GM19467 (cell line): ENCODE data around the gene XK.

ENCODE experiments used
- ATAC-seq: cut with Tn5 transposase; IDR thresholded peaks from one replicate; pipeline ENCODE4 v1.9.1; 2021; ENCODE audit warnings: mild to moderate bottlenecking, moderate library complexity; ENCODE audit not compliant: unreplicated experiment

The XK gene

GRCh38 chrX:37678574-37678973 lies 7.0 kb upstream of the XK start:
- ATAC-seq: no peak

- ATAC-seq: no peak
Measured at GRCh38 chrX:37679230-37679629, 6.4 kb upstream of the XK start.

GRCh38 chrX:37679888-37680287 lies 5.7 kb upstream of the XK start:
- ATAC-seq: no peak

- no peak for ATAC-seq
Measured at GRCh38 chrX:37684426-37684825, 1.2 kb upstream of the XK start.

- ATAC-seq: no peak
Measured at GRCh38 chrX:37684973-37685372, 618 bp upstream of the XK start.

- ATAC-seq: no peak
Measured at GRCh38 chrX:37686369-37686995, 891 bp downstream of the XK start.

GRCh38 chrX:37686996-37687395 lies 1.4 kb downstream of the XK start:
- no peak for ATAC-seq

GRCh38 chrX:37690119-37690518 lies 4.5 kb downstream of the XK start:
- no peak for ATAC-seq

GRCh38 chrX:37692918-37693317 lies 7.3 kb downstream of the XK start:
- no peak for ATAC-seq

GRCh38 chrX:37697169-37697760 lies 11.7 kb downstream of the XK start:
- ATAC-seq: no peak

GRCh38 chrX:37701588-37701987 lies 16.0 kb downstream of the XK start:
- ATAC-seq: no peak

GRCh38 chrX:37711991-37712390 lies 26.4 kb downstream of the XK start:
- no peak for ATAC-seq

- ATAC-seq: no peak
Measured at GRCh38 chrX:37712458-37712857, 26.9 kb downstream of the XK start.

- ATAC-seq: no peak
Measured at GRCh38 chrX:37714479-37714878, 28.9 kb downstream of the XK start.

- no peak for ATAC-seq
Measured at GRCh38 chrX:37716602-37717001, 31.0 kb downstream of the XK start.

- no peak for ATAC-seq
Measured at GRCh38 chrX:37717708-37718107, 32.1 kb downstream of the XK start.

- ATAC-seq: no peak
Measured at GRCh38 chrX:37722595-37722994, 37.0 kb downstream of the XK start.

- no peak for ATAC-seq
Measured at GRCh38 chrX:37726346-37726745, 40.8 kb downstream of the XK start.

GRCh38 chrX:37745354-37745753 lies 59.8 kb downstream of the XK start:
- peak; percentile 65 for ATAC-seq

- peak; percentile 40 for ATAC-seq
Measured at GRCh38 chrX:37745835-37746217, 60.2 kb downstream of the XK start.

- ATAC-seq: peak; percentile 77
Measured at GRCh38 chrX:37746218-37746941, 60.8 kb downstream of the XK start.

- ATAC-seq: no peak
Measured at GRCh38 chrX:37746951-37747350, 61.4 kb downstream of the XK start.
